ENCODE measurements around the gene B9D1.

DNA sequence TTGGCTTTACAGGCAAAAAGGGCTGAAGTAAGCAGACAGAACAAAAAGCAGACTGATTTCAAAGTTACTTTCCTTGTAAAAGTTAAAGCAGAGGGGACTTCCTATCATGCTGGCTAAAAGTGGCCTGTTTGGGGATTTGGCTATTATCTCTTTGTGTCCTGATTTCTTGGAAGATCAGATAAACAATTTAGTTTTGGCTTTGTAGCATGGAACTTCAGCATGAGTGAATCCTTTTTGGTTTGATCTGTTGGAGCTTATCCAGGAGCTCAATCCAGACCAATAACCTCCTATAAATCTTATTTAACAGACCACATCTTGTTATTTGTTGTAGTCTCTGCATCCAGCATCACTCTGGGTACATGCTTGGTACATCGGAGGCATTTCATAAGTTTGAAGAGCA lies 39.6 kb upstream of the B9D1 start:
- TF ChIP-seq ETS1 (CRISPR knock-in tag; IDR thresholded peaks at IDR 0.05) (no peak), PRDM10 (CRISPR knock-in tag; IDR thresholded peaks at IDR 0.05; ENCODE audit: low read depth) (no peak), HMGXB4 (CRISPR knock-in tag; IDR thresholded peaks at IDR 0.05; ENCODE audit: borderline replicate concordance in 1 of 2, low read depth in 1 of 2) (no peak)
- TF ChIP-seq, protein P1, sequence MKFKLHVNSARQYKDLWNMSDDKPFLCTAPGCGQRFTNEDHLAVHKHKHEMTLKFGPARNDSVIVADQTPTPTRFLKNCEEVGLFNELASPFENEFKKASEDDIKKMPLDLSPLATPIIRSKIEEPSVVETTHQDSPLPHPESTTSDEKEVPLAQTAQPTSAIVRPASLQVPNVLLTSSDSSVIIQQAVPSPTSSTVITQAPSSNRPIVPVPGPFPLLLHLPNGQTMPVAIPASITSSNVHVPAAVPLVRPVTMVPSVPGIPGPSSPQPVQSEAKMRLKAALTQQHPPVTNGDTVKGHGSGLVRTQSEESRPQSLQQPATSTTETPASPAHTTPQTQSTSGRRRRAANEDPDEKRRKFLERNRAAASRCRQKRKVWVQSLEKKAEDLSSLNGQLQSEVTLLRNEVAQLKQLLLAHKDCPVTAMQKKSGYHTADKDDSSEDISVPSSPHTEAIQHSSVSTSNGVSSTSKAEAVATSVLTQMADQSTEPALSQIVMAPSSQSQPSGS (CRISPR knock-in tag; IDR thresholded peaks at IDR 0.05) = no peak
